ENCODE measurements around the gene ZNRF3.

- TF ChIP-seq CTCF (IDR thresholded peaks at IDR 0.05; ENCODE audit: borderline replicate concordance, extremely low read depth, low read length, poor library complexity, severe bottlenecking): no peak
- TF ChIP-seq EZH2 (IDR thresholded peaks at IDR 0.05; ENCODE audit: borderline replicate concordance, low read depth, low read length, severe bottlenecking): no peak
Observed at GRCh38 chr22:29083933-29084591, 200.7 kb downstream of the ZNRF3 start.
